ENCODE data around the gene LAMC1. TPM values are rescaled to one million over a fixed set of nuclear protein-coding genes. Genes with fewer than 3 reads are reported as not detected.

LAMC1 gene
- total and polyA plus RNA-seq, 2 donors (not counting 1 experiment from before 2014, with no cell fraction given), result 408 to 604 TPM

DNA sequence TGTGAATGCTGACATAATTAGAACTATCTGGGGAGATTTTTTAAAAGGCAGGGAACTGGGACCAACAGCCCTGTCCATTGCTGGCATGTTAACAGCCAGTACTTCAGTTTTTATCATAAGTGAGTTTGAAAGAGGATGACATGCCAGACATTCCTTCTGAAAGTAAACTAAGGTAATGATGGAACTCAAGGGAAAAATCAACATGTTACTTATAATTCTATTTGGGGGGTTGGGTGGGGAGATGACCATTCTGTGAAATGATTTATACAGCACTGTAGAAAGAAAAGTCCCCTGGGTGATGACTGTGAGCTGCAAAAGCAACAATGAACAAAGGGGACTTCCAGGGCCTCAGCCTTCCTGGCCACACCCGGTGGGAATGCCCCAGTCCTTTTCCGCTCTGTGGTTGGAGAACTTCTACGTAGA is 157.4 kb downstream of the LAMC1 start:
- no peaks in the 10 kb centered on the region for H3K9me3 ChIP-seq (ENCODE audit: control insufficient read depth, insufficient read depth, low read depth, low read length)
- TF ChIP-seq, protein P1, sequence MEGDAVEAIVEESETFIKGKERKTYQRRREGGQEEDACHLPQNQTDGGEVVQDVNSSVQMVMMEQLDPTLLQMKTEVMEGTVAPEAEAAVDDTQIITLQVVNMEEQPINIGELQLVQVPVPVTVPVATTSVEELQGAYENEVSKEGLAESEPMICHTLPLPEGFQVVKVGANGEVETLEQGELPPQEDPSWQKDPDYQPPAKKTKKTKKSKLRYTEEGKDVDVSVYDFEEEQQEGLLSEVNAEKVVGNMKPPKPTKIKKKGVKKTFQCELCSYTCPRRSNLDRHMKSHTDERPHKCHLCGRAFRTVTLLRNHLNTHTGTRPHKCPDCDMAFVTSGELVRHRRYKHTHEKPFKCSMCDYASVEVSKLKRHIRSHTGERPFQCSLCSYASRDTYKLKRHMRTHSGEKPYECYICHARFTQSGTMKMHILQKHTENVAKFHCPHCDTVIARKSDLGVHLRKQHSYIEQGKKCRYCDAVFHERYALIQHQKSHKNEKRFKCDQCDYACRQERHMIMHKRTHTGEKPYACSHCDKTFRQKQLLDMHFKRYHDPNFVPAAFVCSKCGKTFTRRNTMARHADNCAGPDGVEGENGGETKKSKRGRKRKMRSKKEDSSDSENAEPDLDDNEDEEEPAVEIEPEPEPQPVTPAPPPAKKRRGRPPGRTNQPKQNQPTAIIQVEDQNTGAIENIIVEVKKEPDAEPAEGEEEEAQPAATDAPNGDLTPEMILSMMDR (conservative IDR thresholded peaks at IDR 0.05 in 1 of 2, IDR thresholded peaks at IDR 0.05 in 1 of 2; ENCODE audit: low read depth in 1 of 2, low read length in 2 of 2), result no peak
- no peak for TF ChIP-seq EZH2 (IDR thresholded peaks at IDR 0.05; ENCODE audit: low read length, missing control alignments)
- H3K79me2 ChIP-seq (ENCODE audit: control insufficient read depth, insufficient read depth, low read length), result no peaks in the 10 kb centered on the region
- H2AFZ ChIP-seq (ENCODE audit: low read length), result no peak overlapping the region
- no peak overlapping the region for H3K4me2 ChIP-seq (ENCODE audit: extremely low read depth, insufficient read depth, low read length)
- no peaks in the 10 kb centered on the region for H3K36me3 ChIP-seq (ENCODE audit: control insufficient read depth, insufficient read depth, low read length)
- no peak overlapping the region for H3K4me3 ChIP-seq (replicated peaks in 1 of 4; ENCODE audit: control extremely low read depth in 1 of 4, insufficient read depth in 1 of 4, low read depth in 3 of 4, low read length in 4 of 4)
- H3K27me3 ChIP-seq (ENCODE audit: control insufficient read depth, insufficient read depth, low read length), result no peaks in the 10 kb centered on the region
- H4K20me1 ChIP-seq (ENCODE audit: control insufficient read depth, extremely low read depth, insufficient read depth, low read length), result no peaks in the 10 kb centered on the region
- H3K27ac ChIP-seq (ENCODE audit: insufficient read depth, low read length), result no peak overlapping the region
- H3K4me1 ChIP-seq (ENCODE audit: control insufficient read depth, extremely low read depth, insufficient read depth, low read length), result no peaks in the 10 kb centered on the region
- DNase-seq (ENCODE audit: low read depth in 2 of 2), result peak; percentile 49 to 84
- no peak overlapping the region for H3K9ac ChIP-seq (ENCODE audit: insufficient read depth, low read length)

DNA sequence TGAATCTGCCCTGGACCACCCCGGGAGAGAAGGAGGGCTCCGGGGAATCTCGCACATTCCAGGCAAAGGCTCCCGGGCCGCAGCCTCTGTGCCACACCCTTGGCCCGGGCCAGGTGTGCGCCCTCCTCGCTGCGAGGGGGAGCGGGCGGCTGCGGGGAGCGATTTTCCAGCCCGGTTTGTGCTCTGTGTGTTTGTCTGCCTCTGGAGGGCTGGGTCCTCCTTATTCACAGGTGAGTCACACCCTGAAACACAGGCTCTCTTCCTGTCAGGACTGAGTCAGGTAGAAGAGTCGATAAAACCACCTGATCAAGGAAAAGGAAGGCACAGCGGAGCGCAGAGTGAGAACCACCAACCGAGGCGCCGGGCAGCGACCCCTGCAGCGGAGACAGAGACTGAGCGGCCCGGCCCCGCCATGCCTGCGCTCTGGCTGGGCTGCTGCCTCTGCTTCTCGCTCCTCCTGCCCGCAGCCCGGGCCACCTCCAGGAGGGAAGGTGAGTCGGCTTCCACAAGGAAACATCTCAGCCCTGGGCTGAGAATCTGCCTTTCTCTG is 162.8 kb downstream of the LAMC1 start, which contains the start of gene LAMC2:
Gene LAMC2, plus strand, starts transcription at position 324 of the 550 bp plus-strand sequence. Its CDS starts 89 bp downstream, at position 413.
- no peak within 1 kb of the TSS for H3K27ac ChIP-seq (ENCODE audit: insufficient read depth, low read length)
- H3K27me3 ChIP-seq (ENCODE audit: control insufficient read depth, insufficient read depth, low read length), result no peaks in the 10 kb centered on the region
- H3K4me1 ChIP-seq (ENCODE audit: control insufficient read depth, extremely low read depth, insufficient read depth, low read length), result no peaks in the 10 kb centered on the region
- no peaks in the 10 kb centered on the region for H4K20me1 ChIP-seq (ENCODE audit: control insufficient read depth, extremely low read depth, insufficient read depth, low read length)
- H2AFZ ChIP-seq (ENCODE audit: low read length), result peak within 1 kb of the TSS; percentile 60
- peak within 1 kb of the TSS; percentile 19 for H3K4me2 ChIP-seq (ENCODE audit: extremely low read depth, insufficient read depth, low read length)
- H3K9me3 ChIP-seq (ENCODE audit: control insufficient read depth, insufficient read depth, low read depth, low read length), result no peaks in the 10 kb centered on the region
- TF ChIP-seq, protein P1 (conservative IDR thresholded peaks at IDR 0.05 in 1 of 2, IDR thresholded peaks at IDR 0.05 in 1 of 2; ENCODE audit: low read depth in 1 of 2, low read length in 2 of 2), result peak in 1 of 2 donors; percentile 17
- no peak for TF ChIP-seq EZH2 (IDR thresholded peaks at IDR 0.05; ENCODE audit: low read length, missing control alignments)
- H3K4me3 ChIP-seq (replicated peaks in 1 of 4; ENCODE audit: control extremely low read depth in 1 of 4, insufficient read depth in 1 of 4, low read depth in 3 of 4, low read length in 4 of 4), result peak within 1 kb of the TSS in 2 of 4 experiments; percentile 32 to 40
- H3K9ac ChIP-seq (ENCODE audit: insufficient read depth, low read length), result no peak within 1 kb of the TSS
- H3K79me2 ChIP-seq (ENCODE audit: control insufficient read depth, insufficient read depth, low read length), result no peaks in the 10 kb centered on the region
- H3K36me3 ChIP-seq (ENCODE audit: control insufficient read depth, insufficient read depth, low read length), result no peaks in the 10 kb centered on the region
- DNase-seq (ENCODE audit: low read depth in 2 of 2), result peak in 1 of 2 donors; percentile 78

DNA sequence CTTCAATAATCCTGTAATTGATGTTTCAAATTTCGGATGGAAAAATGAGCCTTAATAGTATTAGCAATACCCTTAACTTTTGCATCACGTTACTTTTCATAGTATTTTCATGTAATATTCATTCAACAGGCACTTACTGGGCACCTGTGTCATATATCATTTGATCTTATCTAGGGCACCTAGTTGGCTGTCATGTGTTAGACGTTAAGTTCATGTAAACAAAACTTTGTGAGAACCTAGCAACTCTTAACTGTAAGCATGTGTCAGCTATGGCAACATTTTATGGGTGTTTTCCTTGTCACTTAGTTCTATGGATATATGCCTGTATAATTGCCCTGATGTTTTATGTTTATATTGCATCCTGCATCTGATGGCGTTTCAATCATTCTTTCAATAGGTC is 163.6 kb downstream of the LAMC1 start:
- Histone ChIP-seq H3K9ac (ENCODE audit: insufficient read depth, low read length) (no peak overlapping the region), H3K4me2 (ENCODE audit: extremely low read depth, insufficient read depth, low read length) (no peak overlapping the region)

More for the DNA sequence above, 163.6 kb downstream of the LAMC1 start:
- no peaks in the 10 kb centered on the region for H4K20me1 ChIP-seq (ENCODE audit: control insufficient read depth, extremely low read depth, insufficient read depth, low read length)
- H3K4me1 ChIP-seq (ENCODE audit: control insufficient read depth, extremely low read depth, insufficient read depth, low read length), result peaks cover under 1% of the 10 kb centered on the region
- H3K27me3 ChIP-seq (ENCODE audit: control insufficient read depth, insufficient read depth, low read length), result no peaks in the 10 kb centered on the region
- H3K4me3 ChIP-seq (replicated peaks in 1 of 4; ENCODE audit: control extremely low read depth in 1 of 4, insufficient read depth in 1 of 4, low read depth in 3 of 4, low read length in 4 of 4), result no peak overlapping the region
- no peak overlapping the region for H2AFZ ChIP-seq (ENCODE audit: low read length)
- no peak for TF ChIP-seq EZH2 (IDR thresholded peaks at IDR 0.05; ENCODE audit: low read length, missing control alignments)
- TF ChIP-seq, protein P1 (conservative IDR thresholded peaks at IDR 0.05 in 1 of 2, IDR thresholded peaks at IDR 0.05 in 1 of 2; ENCODE audit: low read depth in 1 of 2, low read length in 2 of 2), result no peak
- DNase-seq (ENCODE audit: low read depth in 2 of 2), result no peak
- H3K9me3 ChIP-seq (ENCODE audit: control insufficient read depth, insufficient read depth, low read depth, low read length), result no peaks in the 10 kb centered on the region
- H3K27ac ChIP-seq (ENCODE audit: insufficient read depth, low read length), result no peak overlapping the region
- H3K36me3 ChIP-seq (ENCODE audit: control insufficient read depth, insufficient read depth, low read length), result no peaks in the 10 kb centered on the region
- H3K79me2 ChIP-seq (ENCODE audit: control insufficient read depth, insufficient read depth, low read length), result no peaks in the 10 kb centered on the region

All from fibroblast of lung (primary cell).